Mucosa of descending colon (tissue), 3 donors: ENCODE data around the gene UBE2J2. TPM values are rescaled to one million over a fixed set of nuclear protein-coding genes. Genes with fewer than 3 reads are reported as not detected.

ENCODE experiments used
- ATAC-seq: fragments of 200-7000 bp; cut with Tn5 transposase; one replicate; pipeline ENCODE4 v1.9.1; 2020; ENCODE audit warnings: mild to moderate bottlenecking, moderate library complexity
- DNase-seq, 3 donors: peaks; one replicate each; pipeline ENCODE4 v3.0.0-alpha.2; 2020
- H3K36me3 ChIP-seq: fragments of 200-600 bp; one replicate; pipeline ENCODE4 v1.8.0; 2021; ENCODE audit warnings: low read depth, mild to moderate bottlenecking
- H3K4me1 ChIP-seq: fragments of 200-600 bp; one replicate; pipeline ENCODE4 v1.8.0; 2021; ENCODE audit warnings: low read depth, mild to moderate bottlenecking
- H3K4me3 ChIP-seq: fragments of 200-600 bp; one replicate; pipeline ENCODE4 v1.8.0; 2021; ENCODE audit warnings: mild to moderate bottlenecking
- H3K9me3 ChIP-seq: fragments of 200-600 bp; one replicate; pipeline ENCODE4 v1.8.0; 2021; ENCODE audit warnings: mild to moderate bottlenecking
- intact Hi-C, 2 donors: fragments of 100-400 bp; cut with DNase I in 1 of 2; cut with micrococcal nuclease in 1 of 2; formaldehyde crosslinking; loops; one replicate each; pipeline versions ENCODE4 v1.11.0 to v1.11.1; 2022; cut with DNase I, micrococcal nuclease
- total RNA-seq, 3 donors: library from RNA; stranded (reverse); fragmentation: NEBNext Ultra II Directional in 2 of 3; extraction: Animal tissue kit (Norgen Biotek cat#: 25700) in 2 of 3; gene quantifications; one replicate each; pipeline versions ENCODE4 v1.2.1 to v1.2.4, GENCODE V29; 2021 to 2023
- TF ChIP-seq, protein P1 (sequence below): fragments of 200-600 bp; IDR thresholded peaks from one replicate; pipeline ENCODE4 v1.8.0; 2022; ENCODE audit warnings: antibody characterized with exemption, mild to moderate bottlenecking
- donor health status: DM: no; HTN: no; CAD: no; lungs with moderate emphysema.
- donor health status: DM: no; HTN: no; CAD: no.
- donor health status: DM: no; HTN: yes; CAD: no.

Gene UBE2J2
- total RNA-seq, 3 donors from 2014 or later: 49.8 to 65.8 (median 61.1) TPM

DNA sequence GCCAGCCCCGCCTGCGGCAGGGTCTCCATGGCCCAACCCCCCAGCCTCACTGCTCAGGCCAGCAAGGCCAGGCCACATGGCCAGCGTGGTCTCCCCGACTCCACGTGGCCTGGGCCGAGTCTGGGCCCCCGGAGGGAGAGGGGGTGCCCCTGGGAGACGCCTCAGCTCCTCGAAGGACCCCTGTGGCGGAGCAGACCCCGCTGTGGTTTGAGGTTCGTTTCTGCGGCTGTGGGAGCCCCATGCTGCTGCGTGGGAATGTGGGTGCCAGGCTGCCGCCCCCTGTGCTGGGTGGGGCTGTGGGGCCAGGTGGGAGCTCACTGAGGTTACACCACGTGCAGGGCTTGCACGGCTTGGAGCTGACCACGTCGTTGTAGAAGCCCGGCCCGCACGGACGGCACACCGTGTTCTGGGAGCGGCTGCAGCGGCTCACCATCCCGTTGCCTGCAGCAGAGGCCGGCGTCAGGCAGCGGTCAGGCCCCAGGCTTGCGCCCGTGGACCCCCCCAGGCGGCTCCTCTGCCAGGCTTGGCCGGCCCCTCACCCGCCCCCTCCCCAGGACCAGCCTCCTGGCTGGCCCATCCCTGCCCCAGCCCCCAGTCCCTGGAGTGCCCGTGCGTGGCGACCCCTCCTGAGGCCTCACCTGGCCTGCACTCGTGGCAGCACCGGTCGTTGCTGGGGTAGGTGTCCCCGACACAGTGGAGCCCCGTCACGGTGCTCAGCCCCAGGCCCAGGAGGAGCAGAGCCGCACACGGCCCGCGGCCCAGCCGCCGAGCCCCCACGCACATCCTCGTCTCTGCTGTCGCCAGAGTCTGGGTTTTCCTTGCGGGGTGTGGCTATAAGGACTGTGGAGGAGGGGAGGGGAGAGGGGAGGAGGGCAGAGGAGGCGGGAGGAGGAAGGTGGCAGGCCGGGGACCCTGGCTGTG, 60.0 kb downstream of the UBE2J2 start, which contains the start of gene TNFRSF4:
Gene TNFRSF4, minus strand, starts transcription at position 809 of the 921 bp plus-strand sequence. Its CDS starts 26 bp downstream, at position 783.
- intact Hi-C loops: no loop called here
- TF ChIP-seq, protein P1, sequence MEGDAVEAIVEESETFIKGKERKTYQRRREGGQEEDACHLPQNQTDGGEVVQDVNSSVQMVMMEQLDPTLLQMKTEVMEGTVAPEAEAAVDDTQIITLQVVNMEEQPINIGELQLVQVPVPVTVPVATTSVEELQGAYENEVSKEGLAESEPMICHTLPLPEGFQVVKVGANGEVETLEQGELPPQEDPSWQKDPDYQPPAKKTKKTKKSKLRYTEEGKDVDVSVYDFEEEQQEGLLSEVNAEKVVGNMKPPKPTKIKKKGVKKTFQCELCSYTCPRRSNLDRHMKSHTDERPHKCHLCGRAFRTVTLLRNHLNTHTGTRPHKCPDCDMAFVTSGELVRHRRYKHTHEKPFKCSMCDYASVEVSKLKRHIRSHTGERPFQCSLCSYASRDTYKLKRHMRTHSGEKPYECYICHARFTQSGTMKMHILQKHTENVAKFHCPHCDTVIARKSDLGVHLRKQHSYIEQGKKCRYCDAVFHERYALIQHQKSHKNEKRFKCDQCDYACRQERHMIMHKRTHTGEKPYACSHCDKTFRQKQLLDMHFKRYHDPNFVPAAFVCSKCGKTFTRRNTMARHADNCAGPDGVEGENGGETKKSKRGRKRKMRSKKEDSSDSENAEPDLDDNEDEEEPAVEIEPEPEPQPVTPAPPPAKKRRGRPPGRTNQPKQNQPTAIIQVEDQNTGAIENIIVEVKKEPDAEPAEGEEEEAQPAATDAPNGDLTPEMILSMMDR: no peak

DNA sequence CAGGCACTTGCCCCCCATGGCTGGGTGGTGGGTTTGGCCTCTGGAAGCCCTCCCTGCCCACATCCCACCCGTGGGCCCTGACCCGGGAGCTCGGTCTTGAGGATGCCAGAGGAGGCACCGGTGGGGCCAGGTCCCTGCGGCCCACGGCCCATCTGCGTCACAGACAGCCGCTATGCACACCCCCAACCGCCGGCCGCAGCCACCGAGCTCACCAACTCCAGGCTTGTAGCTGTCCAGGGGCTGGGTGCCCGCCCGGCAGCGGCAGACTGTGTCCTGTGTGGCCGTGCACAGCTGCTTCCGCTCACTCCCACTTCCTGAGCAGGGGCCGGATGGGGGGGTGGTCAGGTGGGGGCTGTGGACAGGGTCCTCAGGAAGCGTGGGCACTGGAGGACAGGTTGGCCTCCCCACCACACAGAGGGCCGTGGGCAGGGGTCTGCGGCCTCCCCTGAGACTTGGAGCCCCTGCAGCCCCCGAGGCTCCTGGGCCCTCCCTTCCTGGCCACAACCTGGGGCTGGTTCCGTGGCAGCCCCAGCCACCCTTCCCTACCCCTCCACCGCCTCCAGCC, 60.8 kb downstream of the UBE2J2 start:
- Histone ChIP-seq H3K36me3 (peaks cover 7% of the 10 kb centered on the region), H3K4me1 (peaks cover 17% of the 10 kb centered on the region), H3K4me3 (no peak overlapping the region), H3K9me3 (no peaks in the 10 kb centered on the region)
- TF ChIP-seq, protein P1: no peak
- ATAC-seq (peak; percentile 38), DNase-seq (peak in 2 of 3 donors; percentile 69 to 84)
- intact Hi-C loops: no loop called here

More for the DNA sequence above, 60.0 kb downstream of the UBE2J2 start, which contains the start of gene TNFRSF4:
- H3K4me3 ChIP-seq: no peak within 1 kb of the TSS
- peaks cover 7% of the 10 kb centered on the region for H3K36me3 ChIP-seq
- ATAC-seq: peak; percentile 43
- H3K4me1 ChIP-seq: peaks cover 12% of the 10 kb centered on the region
- no peaks in the 10 kb centered on the region for H3K9me3 ChIP-seq
- DNase-seq: peak in 2 of 3 donors; percentile 42 to 62

DNA sequence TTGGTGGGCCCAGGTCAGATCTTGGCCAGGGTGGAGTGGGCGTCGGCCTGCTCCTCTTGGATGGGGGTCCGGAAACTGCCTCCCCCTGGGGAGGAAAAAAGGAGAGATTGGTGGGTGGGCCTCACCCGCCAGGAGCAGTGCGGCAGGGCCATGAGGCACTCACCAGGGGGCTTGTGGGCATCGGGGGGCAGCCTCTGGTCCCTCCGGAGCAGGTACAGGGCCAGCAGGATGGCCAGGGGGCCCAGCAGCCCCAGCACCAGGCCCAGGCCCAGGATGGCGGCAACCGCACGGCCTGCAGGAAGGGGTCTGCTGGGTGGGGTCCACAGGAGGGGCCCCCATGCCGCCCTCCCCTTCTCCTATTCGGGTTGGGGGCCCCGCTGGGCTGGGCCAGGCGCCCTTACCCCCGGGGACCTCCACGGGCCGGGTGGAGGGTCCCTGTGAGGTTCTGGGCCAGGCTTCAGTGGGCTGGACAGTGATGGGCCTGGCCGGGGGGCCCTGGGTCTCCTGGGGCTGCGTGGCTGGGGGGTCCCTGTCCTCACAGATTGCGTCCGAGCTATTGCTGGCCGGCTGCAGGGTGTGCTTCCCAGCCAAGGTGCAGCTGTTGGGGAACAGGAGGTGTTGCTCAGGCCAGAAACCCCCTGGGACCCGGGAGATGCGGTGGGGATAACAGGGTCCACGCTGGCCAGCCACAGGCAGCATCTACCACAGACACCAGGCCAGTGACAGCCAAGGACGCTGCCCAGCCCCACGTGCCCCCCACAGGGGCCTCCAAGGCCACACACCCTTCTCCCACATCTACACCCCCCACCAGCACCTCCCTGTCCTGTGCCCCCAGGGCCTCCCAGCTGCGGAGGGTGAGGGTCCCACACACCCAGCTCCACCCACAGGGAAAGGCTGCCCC, 61.9 kb downstream of the UBE2J2 start:
- DNase-seq (peak in 2 of 3 donors; percentile 30 to 52), ATAC-seq (no peak)
- Histone ChIP-seq H3K4me3 (no peak overlapping the region), H3K4me1 (peaks cover 17% of the 10 kb centered on the region), H3K9me3 (no peaks in the 10 kb centered on the region), H3K36me3 (peaks cover under 1% of the 10 kb centered on the region)
- intact Hi-C loops: no loop called here
- TF ChIP-seq, protein P1: no peak

DNA sequence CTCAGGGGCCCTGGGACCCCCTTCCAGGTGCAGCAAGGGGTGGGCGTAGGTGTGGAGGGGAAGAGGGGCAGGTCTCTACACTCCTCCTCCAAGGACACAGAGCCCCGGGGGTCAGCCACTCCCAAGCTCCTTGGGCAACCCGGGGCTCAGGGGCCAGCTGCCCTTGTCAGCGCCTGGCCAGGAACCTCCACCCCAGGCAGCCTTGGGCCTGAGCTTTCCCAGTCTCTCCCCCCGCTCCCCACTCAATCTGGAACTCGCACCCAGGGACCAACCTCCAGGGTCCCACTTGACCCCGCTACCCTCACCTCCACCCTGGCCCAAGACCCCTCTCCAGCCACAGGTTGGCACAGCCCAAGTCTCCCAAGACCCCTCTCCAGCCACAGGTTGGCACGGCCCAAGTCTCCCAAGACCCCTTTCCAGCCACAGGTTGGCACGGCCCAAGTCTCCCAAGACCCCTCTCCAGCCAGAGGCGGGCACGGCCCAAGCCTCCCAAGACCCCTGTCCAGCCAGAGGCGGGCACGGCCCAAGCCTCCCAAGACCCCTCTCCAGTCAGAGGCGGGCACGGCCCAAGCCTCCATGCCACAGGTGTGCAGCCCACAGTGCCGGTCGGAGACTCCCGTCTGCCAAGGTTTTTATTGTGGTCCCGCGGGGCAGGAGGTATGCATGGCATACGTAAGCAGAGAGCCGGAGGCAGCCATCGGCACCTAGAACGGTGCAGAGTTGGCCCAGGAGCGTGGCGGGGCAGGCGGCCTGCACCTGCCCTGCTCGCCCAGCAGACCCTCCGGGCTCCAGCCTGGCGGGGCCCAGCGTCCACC, 62.7 kb downstream of the UBE2J2 start:
- TF ChIP-seq, protein P1: no peak
- intact Hi-C loops: no loop called here
- H3K4me3 ChIP-seq: no peak overlapping the region
- no peaks in the 10 kb centered on the region for H3K36me3 ChIP-seq
- peaks cover 24% of the 10 kb centered on the region for H3K4me1 ChIP-seq
- DNase-seq (peak in 2 of 3 donors; percentile 23 to 46), ATAC-seq (no peak)
- no peaks in the 10 kb centered on the region for H3K9me3 ChIP-seq
